Mucosa of rectum (tissue), 2 donors: Measurements from ENCODE around the gene TBL1XR1.

Experiments
- H3K27ac ChIP-seq, 2 donors: one replicate each; pipeline ENCODE4 v1.7.0; 2013; ENCODE audit warnings: inconsistent platforms in 2 of 2, low read depth in 2 of 2, low read length in 2 of 2
- H3K27me3 ChIP-seq, 2 donors: one replicate each; pipeline ENCODE4 v1.7.0; 2013; ENCODE audit warnings: low read length in 2 of 2; ENCODE audit not compliant: control insufficient read depth in 2 of 2, insufficient read depth in 2 of 2
- H3K36me3 ChIP-seq, 2 donors: one replicate each; pipeline ENCODE4 v1.7.0; 2013; ENCODE audit warnings: low read length in 2 of 2; ENCODE audit not compliant: control insufficient read depth in 2 of 2, insufficient read depth in 2 of 2
- H3K4me1 ChIP-seq, 2 donors: one replicate each; pipeline ENCODE4 v1.7.0; 2013; ENCODE audit warnings: low read length in 2 of 2, mild to moderate bottlenecking in 1 of 2; ENCODE audit not compliant: control insufficient read depth in 2 of 2, insufficient read depth in 2 of 2
- H3K4me3 ChIP-seq, 2 donors: one replicate each; pipeline ENCODE4 v1.7.0; 2013; ENCODE audit warnings: low read length in 2 of 2
- H3K9ac ChIP-seq, 2 donors: one replicate each; pipeline ENCODE4 v1.7.0; 2013; ENCODE audit warnings: low read length in 2 of 2, low read depth in 1 of 2, mild to moderate bottlenecking in 1 of 2
- H3K9me3 ChIP-seq, 2 donors: one replicate each; pipeline ENCODE4 v1.7.0; 2013; ENCODE audit warnings: low read length in 2 of 2; ENCODE audit not compliant: control insufficient read depth in 2 of 2
- donor health status: healthy.
- donor health status: Normal muscosa, but diverticular disease.

Gene TBL1XR1

DNA sequence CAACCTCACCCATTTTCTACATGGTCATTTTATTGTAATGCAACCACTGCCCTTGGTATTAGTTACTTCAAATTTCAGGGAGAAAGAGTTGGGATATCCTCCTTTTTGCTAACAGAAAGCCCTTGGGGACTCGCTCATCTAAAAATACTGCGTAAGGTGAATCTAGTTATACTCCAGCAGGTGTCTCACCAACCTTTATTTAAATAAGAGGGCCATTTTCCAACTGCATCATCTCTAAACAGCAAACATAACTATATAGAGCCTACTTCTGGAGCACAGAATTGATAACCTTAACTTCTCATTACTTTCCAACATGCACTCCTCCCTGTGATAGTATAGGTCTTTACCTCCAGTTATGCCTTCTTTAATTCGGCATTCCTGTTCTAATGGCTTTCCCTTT is 77.5 kb downstream of the TBL1XR1 start:
- H3K36me3 ChIP-seq = no peaks in the 10 kb centered on the region
- H3K4me3 ChIP-seq = no peak overlapping the region
- H3K27me3 ChIP-seq = no peaks in the 10 kb centered on the region
- peaks cover 5 to 13% of the 10 kb centered on the region in 2 donors for H3K4me1 ChIP-seq
- H3K27ac ChIP-seq = no peak overlapping the region
- H3K9me3 ChIP-seq = no peaks in the 10 kb centered on the region
- no peak overlapping the region for H3K9ac ChIP-seq

DNA sequence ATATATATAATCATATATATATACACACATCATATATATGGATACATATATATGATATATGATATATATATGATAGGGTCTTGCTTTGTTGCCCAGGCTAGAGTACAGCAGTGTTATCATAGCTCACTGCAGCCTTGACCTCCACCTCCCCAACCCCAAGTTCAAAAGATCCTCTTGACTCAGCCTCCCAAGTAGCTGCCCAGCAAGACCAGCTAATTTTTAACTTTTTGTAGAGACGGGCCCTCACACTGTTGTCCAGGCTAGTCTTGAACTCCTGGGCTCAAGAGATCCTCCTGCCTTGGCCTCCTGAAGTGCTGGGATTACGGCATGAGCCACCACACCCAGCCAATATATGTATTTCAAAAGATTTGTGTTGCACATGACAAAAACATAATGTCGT is 83.0 kb downstream of the TBL1XR1 start:
- H3K4me1 ChIP-seq = peaks cover 0 to 13% of the 10 kb centered on the region in 2 donors
- no peaks in the 10 kb centered on the region for H3K9me3 ChIP-seq
- H3K27me3 ChIP-seq = no peaks in the 10 kb centered on the region
- H3K27ac ChIP-seq = no peak overlapping the region
- no peaks in the 10 kb centered on the region for H3K36me3 ChIP-seq
- H3K9ac ChIP-seq = no peak overlapping the region
- H3K4me3 ChIP-seq = no peak overlapping the region

DNA sequence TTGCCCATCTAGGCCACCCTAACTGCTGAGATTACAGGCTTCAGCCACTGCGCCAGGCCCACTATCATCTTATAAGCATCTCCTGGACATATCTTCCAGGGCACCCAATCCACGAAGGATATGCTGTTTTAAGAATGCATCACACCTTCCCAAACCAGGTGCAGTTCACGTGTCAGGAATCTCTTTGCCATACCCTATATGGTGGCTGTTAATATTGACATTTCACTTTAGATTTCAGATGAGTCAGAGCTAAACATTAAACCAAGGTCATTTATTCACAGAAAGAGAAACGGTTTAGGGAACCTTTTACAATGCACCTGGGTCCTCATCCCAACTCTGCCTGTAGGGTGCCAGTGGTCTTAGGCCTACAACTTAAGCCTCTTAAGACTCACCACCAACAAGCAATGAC is 85.7 kb downstream of the TBL1XR1 start:
- Histone ChIP-seq H3K27ac (peak overlapping the region in 1 of 2 donors; percentile 30), H3K4me1 (peaks cover 0 to 15% of the 10 kb centered on the region in 2 donors), H3K4me3 (no peak overlapping the region), H3K36me3 (no peaks in the 10 kb centered on the region), H3K27me3 (no peaks in the 10 kb centered on the region), H3K9ac (no peak overlapping the region), H3K9me3 (no peaks in the 10 kb centered on the region)

DNA sequence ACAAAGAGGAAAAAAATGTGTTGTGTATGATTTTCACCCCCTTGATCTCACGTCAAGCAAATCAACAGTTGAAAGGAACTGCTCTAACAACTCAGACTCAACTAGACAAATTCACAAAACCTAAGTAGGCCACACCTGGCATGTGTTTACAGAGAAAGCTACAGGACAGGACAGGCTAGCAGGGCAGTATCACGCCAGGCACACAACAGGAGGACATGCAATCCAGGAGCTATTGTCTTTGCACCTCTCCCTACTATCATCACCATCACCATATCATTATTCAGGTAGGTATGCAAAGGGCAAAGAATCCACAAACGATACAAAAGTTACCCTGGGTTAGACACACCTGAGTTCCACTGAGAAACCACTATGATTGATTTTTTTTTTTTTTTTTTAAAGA is 86.4 kb downstream of the TBL1XR1 start:
- Histone ChIP-seq H3K27ac (peak overlapping the region; percentile 24 to 48), H3K9ac (no peak overlapping the region), H3K4me1 (peaks cover 3 to 15% of the 10 kb centered on the region in 2 donors)

DNA sequence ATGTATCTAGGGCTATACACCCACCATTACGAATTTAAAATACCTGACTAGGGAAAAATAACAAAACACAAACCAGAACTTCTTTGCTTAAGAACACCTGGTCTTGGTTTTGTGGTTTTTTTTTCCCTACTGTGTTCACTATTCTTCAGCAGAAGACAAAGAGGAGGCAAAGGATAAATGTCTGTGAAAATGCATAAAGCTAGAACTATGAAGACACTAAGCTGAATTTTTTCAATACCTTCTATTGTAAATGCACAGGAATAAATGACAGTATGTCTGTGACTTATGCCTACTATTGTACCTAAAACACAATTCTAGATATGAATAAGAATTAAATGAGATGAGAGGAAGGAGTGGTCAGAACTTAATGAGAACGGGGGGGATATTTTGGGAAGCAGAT is 86.9 kb downstream of the TBL1XR1 start:
- Histone ChIP-seq H3K4me1 (peaks cover 3 to 15% of the 10 kb centered on the region in 2 donors), H3K27me3 (no peaks in the 10 kb centered on the region), H3K4me3 (no peak overlapping the region), H3K9ac (no peak overlapping the region), H3K36me3 (no peaks in the 10 kb centered on the region), H3K9me3 (no peaks in the 10 kb centered on the region), H3K27ac (peak overlapping the region in 1 of 2 donors; percentile 48)

More for the DNA sequence above, 86.4 kb downstream of the TBL1XR1 start:
- no peak overlapping the region for H3K4me3 ChIP-seq
- H3K36me3 ChIP-seq = no peaks in the 10 kb centered on the region
- H3K9me3 ChIP-seq = no peaks in the 10 kb centered on the region
- no peaks in the 10 kb centered on the region for H3K27me3 ChIP-seq

DNA sequence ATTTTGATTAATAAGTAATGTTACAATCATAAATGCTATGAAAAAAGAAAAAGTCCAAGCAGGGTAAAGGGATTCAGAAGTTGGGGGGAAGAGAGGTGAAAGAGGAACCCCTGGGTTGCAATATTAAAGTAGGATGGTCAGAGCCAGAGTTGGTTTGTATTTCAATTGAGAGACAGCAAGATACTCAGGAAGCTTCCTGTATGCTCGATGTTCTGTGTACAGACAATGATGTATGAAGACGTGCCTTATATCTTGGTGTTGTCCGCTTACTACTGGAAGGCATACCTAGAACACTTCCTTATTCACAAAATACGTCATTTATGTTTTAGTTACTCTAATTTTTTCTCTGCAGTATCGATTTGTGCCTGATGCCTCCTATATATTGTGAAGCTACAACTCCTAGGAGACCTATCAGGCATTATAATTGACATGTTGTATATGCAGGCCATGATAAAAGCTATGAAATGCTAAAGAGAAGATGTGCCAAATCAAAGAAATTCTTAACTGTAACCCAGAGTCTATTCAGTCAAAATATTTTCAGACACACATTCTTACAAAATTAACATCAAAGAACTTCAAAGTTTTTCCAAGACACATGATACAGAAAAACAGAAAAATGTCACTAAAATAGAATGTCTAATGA is 87.5 kb downstream of the TBL1XR1 start:
- Histone ChIP-seq H3K36me3 (no peaks in the 10 kb centered on the region), H3K9ac (no peak overlapping the region), H3K27me3 (no peaks in the 10 kb centered on the region), H3K27ac (no peak overlapping the region), H3K4me1 (peaks cover 3 to 15% of the 10 kb centered on the region in 2 donors), H3K4me3 (no peak overlapping the region), H3K9me3 (no peaks in the 10 kb centered on the region)

DNA sequence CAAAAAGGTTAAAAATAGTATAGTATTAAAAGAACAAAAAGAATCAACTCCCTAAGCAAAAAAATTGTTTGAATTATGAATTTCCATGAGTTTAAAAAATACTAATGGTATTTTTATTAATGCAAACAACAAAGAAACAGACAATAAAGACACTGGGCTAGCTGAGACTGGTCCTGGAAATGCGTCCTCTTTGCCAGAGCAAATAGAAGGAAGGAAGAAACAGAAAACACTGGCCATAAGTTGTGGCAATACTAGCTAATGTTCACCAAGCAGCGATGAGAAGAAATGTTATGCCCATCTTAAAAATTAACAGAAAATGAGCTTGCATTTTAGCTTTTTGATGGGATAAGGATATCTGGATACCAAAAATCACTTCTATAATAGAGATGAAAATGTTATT is 88.6 kb downstream of the TBL1XR1 start:
- no peaks in the 10 kb centered on the region for H3K9me3 ChIP-seq
- H3K4me3 ChIP-seq = no peak overlapping the region
- H3K27ac ChIP-seq = no peak overlapping the region
- no peaks in the 10 kb centered on the region for H3K36me3 ChIP-seq
- H3K4me1 ChIP-seq = peaks cover 3 to 15% of the 10 kb centered on the region in 2 donors
- H3K9ac ChIP-seq = no peak overlapping the region
- H3K27me3 ChIP-seq = no peaks in the 10 kb centered on the region

DNA sequence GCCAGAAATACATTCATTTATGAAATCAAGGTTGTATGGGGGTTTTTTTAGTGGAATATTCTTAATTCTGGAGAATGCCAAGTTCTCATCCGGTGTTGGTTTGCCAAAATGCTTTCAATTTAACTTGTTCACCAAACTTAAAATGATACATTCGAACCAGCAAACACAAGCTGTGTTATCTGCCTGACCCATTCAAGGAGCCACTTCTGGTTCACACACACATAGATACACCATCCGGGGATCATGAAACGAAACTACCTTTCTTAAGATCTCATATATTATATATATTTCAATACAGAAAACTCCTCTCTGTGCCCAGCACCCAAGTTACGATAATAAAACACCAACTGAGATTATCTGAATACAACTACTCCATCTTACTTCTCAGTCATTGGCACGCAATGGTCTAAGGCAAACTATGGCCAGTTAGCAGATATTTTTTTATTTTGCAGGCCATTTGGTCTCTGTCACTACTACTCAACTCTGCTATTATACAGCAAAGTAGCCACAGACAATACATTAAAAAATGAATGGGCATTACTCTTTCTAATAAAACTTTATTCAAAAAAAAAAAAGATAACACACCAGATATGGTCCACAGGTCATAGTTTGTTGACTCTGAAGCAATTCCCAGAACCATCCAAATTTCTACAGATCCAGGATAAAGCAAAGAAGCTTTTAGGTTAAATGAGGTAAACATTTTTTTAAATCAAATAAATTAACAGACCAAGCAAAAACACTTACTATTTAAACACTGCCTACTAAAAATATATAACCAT is 89.6 kb downstream of the TBL1XR1 start:
- H3K27me3 ChIP-seq = no peaks in the 10 kb centered on the region
- no peak overlapping the region for H3K27ac ChIP-seq
- H3K4me1 ChIP-seq = peaks cover 5 to 15% of the 10 kb centered on the region in 2 donors
- H3K9me3 ChIP-seq = no peaks in the 10 kb centered on the region
- H3K4me3 ChIP-seq = no peak overlapping the region
- H3K9ac ChIP-seq = no peak overlapping the region
- H3K36me3 ChIP-seq = no peaks in the 10 kb centered on the region

DNA sequence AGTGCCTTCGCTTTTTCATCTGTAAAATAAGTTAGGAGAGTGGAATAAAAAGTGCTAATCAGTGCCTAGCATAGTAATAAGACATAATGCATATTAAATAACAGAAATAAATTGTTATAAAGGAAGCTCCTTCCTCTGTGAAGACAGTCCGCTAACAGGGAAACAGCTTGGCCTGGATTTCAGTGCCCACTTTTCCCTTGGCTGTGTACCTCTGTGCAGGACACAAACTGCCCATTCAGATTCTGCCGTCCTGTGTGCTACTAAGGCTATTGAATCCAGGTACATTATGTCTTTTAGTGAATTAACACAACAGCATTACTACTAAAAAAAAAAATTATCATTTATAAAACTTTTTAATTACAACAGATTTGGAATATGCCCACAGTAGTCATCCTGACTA is 90.7 kb downstream of the TBL1XR1 start:
- Histone ChIP-seq H3K9ac (no peak overlapping the region), H3K36me3 (no peaks in the 10 kb centered on the region), H3K27me3 (no peaks in the 10 kb centered on the region), H3K4me3 (no peak overlapping the region), H3K4me1 (peaks cover 5 to 15% of the 10 kb centered on the region in 2 donors), H3K27ac (no peak overlapping the region), H3K9me3 (no peaks in the 10 kb centered on the region)

DNA sequence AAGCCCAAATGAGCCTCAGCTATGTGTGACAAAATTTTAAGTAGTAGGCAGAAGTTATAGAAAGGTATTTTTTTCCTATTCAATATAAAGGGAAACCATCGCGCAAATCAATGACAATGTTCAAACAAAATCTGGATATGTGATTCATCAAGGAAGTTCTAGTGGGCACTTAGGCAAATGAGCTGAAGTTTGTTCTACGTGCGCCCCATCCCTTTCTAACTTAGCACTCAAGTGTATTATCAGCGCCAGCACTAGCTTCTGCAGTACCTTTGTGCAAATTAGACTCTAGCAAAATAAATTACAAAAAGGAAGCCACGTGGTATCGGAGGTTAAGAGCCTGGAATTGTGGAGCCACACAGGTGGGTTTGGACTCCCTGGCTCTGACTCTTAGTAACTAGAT is 91.1 kb downstream of the TBL1XR1 start:
- Histone ChIP-seq H3K4me1 (peaks cover 5 to 12% of the 10 kb centered on the region in 2 donors), H3K9me3 (no peaks in the 10 kb centered on the region), H3K9ac (no peak overlapping the region), H3K27ac (no peak overlapping the region), H3K27me3 (no peaks in the 10 kb centered on the region), H3K4me3 (no peak overlapping the region), H3K36me3 (no peaks in the 10 kb centered on the region)
